GM21786 (cell line): Measurements from ENCODE around the gene SPECC1L.
"Not testable (repeated sequence)": the region's sequence is repeated elsewhere in the genome, so short reads cannot be mapped to it uniquely, and the experiment has no call there.

Source experiments
- ATAC-seq: cut with Tn5 transposase; IDR thresholded peaks from one replicate; pipeline ENCODE4 v1.9.1; 2021; ENCODE audit not compliant: unreplicated experiment

SPECC1L gene, protein sequence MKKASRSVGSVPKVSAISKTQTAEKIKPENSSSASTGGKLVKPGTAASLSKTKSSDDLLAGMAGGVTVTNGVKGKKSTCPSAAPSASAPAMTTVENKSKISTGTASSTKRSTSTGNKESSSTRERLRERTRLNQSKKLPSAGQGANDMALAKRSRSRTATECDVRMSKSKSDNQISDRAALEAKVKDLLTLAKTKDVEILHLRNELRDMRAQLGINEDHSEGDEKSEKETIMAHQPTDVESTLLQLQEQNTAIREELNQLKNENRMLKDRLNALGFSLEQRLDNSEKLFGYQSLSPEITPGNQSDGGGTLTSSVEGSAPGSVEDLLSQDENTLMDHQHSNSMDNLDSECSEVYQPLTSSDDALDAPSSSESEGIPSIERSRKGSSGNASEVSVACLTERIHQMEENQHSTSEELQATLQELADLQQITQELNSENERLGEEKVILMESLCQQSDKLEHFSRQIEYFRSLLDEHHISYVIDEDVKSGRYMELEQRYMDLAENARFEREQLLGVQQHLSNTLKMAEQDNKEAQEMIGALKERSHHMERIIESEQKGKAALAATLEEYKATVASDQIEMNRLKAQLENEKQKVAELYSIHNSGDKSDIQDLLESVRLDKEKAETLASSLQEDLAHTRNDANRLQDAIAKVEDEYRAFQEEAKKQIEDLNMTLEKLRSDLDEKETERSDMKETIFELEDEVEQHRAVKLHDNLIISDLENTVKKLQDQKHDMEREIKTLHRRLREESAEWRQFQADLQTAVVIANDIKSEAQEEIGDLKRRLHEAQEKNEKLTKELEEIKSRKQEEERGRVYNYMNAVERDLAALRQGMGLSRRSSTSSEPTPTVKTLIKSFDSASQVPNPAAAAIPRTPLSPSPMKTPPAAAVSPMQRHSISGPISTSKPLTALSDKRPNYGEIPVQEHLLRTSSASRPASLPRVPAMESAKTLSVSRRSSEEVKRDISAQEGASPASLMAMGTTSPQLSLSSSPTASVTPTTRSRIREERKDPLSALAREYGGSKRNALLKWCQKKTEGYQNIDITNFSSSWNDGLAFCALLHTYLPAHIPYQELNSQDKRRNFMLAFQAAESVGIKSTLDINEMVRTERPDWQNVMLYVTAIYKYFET

DNA sequence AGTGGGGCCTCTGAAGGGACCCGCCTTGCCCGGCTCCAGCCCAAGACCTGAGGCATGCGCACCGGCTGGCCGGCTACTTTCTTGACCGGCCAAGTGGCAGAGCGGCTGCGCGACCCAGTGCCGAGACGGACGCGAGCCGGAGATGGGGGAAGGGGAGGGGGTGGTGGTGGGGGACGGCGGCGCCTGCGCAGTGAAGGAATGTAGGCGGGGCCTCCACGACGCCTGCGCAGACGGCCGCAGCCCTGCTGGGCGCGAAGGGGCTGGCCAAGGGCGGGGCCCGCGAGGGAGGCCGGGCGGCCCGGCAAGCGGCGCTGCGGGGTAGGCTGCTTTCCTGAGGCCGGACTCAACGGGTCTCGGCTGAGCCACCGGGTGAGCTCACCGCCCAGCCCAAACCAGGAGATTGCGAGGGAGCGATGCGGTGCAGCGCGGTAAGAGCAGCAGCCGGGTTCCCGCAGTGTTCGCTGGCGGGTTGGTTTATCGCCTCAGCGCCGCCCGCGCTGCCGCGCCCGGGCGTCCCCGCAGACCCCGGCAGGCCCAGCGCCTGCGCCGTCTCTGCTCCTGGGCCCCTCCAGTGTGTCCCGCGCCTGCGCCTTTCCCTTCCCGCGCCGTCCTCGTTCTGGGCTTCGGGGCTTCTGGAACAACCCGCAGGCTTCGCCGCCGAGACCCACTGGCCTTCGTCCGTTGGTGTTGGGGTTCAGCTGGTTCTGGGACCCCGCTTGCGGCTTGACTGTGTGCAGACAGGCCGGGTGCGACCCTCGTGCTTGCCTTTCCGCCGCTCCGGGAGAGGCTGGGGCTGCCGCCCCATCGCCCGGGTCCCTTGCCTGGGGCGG is at the start of gene SPECC1L:
Gene SPECC1L, plus strand, starts transcription at position 276 of the 830 bp plus-strand sequence. CDS start 31,401 bp downstream, outside the sequence.
- peak; percentile 82 for ATAC-seq

GRCh38 chr22:24224468-24224867 is 46.2 kb upstream of the SPECC1L start:
- ATAC-seq: no peak

DNA sequence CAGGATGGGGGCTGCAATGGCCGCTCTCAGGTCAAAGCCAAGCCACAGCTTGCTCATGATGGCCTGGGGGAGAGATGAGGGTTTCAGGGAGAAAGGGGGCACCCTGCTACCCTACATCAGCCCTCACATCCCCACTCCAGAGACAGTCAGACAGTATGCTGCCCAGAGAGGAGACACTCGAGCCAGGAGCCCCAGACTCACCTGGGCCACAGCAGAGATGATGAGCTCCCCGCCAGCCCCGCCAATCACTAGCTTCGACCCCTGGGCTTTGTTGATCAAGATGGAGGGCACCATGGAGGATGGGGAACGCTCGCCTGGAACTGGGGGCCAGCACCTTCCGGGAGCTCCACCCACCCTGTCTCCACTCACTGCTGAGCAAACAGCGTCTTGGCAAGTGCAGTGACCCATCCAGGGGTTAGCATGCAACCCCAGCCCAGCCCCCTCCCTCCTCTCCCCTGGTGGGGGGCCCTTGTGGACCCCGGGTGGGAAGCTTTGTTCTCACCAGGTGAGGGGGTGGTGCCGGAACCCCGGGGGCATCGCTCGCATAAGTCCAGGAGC is 45.5 kb upstream of the SPECC1L start:
- no peak for ATAC-seq

GRCh38 chr22:24225951-24226350 is 44.7 kb upstream of the SPECC1L start:
- no peak for ATAC-seq

DNA sequence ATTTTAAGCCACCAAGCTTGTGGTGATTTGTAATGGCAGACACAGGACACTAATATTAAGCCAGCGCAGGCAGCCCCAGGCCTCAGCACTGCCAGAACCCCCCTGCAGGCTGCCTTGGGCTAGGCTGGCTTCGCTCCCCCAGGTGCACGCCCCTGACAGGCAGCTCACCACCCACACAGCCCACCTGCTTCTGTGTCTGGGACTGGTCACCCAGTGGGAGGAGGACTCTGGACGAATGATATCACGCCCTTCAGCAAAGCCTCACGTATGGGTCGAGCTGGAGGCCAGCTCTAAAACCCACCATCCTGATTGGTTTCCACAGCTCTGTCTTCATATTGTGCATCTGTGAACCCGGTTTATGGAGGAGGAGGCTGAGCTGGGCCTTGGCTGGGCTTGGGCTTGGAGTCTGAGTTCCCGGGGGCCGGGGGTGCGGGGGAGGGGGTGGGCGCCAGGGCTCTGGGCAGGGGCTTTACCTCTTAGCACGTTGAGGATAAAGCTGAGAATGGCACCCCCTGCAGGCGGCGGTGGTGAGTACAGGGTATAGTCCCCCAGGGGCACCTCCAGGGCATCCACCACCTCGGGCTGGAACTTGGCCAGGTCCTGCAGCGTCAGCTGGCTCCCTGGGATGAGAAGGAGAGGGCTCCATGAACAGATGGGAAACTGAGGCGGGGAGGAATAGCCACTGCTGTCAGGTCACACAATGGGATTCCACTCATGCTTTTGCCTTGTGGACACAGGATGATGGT is 39.5 kb upstream of the SPECC1L start:
- ATAC-seq: no peak

GRCh38 chr22:24231706-24232105 is 38.9 kb upstream of the SPECC1L start:
- ATAC-seq: no peak

- ATAC-seq: no peak
Observed at GRCh38 chr22:24232124-24232523, 38.5 kb upstream of the SPECC1L start.

DNA sequence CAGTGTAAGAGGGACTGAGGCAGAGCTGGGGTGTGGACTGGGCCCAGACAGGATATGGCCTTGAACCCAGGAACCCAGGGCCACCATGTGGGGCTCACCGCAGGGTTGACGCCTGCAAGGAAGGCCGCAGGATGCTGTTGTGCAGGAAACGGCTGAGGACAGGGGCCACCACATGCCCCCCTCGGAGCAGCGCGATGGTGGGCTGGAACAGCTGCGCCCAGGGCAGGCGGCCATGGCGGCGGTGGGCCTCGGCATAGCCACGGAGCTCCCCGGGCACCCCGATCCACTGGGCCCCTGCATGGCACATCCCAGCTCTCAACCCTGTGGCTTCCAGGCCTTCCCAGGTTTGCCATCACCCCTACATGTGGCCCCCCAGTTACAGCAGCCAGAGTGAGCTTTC is 37.9 kb upstream of the SPECC1L start:
- ATAC-seq: no peak

- no peak for ATAC-seq
Observed at GRCh38 chr22:24233235-24233634, 37.4 kb upstream of the SPECC1L start.

- no peak for ATAC-seq
Observed at GRCh38 chr22:24233816-24234215, 36.8 kb upstream of the SPECC1L start.

- no peak for ATAC-seq
Observed at GRCh38 chr22:24235315-24235714, 35.3 kb upstream of the SPECC1L start.

GRCh38 chr22:24236656-24237055 is 34.0 kb upstream of the SPECC1L start:
- ATAC-seq: no peak

DNA sequence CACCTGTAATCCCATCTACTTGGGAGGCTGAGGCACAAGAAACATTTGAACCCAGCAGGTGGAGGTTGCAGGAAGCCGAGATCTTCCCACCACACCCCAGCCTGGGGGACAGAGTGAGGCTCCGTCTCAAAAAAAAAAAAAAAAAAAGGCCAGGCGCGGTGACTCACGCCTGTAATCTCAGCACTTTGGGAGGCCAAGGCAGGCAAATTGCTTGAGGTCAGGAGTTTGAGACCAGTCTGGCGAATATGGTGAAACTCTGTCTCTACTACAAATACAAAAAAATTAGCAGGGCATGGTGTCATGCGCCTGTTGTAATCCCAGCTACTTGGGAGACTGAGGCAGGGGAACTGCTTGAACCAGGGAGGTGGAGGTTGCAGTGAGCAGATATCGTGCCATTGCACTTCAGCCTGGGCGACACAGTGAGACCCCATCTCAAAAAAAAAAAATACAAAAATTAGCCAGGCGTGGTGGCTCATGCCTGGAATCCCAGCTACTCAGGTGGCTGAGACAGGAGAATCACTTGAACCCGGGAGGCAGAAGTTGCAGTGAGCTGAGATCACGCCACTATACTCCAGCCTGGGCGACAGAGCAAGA is 32.4 kb upstream of the SPECC1L start:
- not testable (repeated sequence) for ATAC-seq

DNA sequence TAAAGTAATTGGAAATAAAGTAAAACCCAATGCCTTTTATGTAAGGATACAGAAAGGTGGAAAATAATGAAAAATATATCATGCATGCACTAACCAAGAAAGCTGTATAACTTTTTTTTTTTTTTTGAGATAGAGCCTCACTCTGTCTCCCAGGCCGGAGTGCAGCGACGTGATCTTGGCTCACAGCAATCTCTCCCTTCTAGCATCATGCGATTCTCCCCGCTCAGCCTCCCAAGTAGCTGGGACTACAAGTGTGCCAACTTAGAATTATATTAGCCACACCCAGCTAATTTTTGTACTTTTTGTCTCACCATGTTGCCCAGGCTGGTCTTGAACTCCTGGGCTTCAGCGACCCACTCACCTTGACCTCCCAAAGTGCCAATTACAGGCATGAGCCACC is 30.2 kb upstream of the SPECC1L start:
- ATAC-seq: no peak

DNA sequence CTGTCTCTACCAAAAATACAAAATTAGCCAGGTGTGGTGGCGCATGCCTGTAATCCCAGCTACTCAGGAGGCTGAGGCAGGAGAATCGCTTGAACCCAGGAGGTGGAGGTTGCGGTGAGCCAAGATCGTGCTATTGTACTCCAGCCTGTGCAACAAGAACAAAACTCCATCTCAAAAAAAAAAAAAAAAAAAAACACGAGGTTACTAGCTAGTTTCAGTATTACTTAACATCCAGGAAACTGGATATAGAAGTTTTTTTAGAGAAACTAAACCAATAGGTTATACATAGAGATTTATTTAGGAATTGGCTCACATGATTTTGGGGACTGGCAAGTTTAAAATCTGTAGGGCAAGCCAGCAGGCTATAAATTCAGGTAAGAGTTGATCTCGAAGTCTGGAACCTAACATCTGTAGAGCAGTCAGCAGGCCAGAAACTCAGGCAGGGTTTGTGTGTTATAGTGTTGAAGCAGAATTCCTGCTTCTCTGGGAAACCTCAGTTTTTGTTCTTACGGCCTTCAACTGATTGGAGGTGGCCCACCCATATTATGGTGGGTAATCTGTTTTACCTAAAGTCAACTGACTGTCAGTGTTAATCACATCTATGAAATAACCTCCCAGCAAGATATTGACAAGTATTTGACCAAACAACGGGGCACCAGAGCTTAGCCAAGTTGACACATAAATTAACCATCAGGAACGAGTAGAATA is 29.5 kb upstream of the SPECC1L start:
- ATAC-seq: not testable (repeated sequence)

- ATAC-seq: not testable (repeated sequence)
Observed at GRCh38 chr22:24243417-24243816, 27.2 kb upstream of the SPECC1L start.

- no peak for ATAC-seq
Observed at GRCh38 chr22:24244144-24244787, 26.4 kb upstream of the SPECC1L start.

GRCh38 chr22:24245030-24245431 is 25.6 kb upstream of the SPECC1L start, which contains the start of gene GGT5:
Gene GGT5, minus strand, starts transcription at chr22:24245082. Its CDS starts 357 bp downstream, at chr22:24244725.
- ATAC-seq: not testable (repeated sequence)
